ENCODE measurements around the gene TRIM44.
"Not testable (repeated sequence)": the region's sequence is repeated elsewhere in the genome, so short reads cannot be mapped to it uniquely, and the experiment has no call there.

DNA sequence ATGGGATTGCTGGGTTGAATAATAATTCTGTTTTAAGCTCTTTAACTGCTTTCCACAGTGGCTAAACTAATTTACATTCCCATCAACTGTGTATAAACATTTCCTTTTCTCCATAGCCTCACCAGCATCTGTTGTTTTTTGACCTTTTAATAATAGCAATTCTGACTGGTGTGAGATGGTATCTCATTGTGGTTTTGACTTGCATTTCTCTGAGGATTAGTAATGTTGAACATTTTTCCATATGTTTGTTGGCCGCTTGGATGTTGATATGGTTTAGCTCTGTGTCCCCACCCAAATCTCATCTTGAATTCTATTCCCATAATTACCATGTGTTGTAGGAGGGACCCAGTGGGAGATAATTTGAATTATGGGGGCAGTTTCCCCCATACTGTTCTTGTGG is 107.8 kb downstream of the TRIM44 start:
- not testable (repeated sequence) for TF ChIP-seq CTCF (conservative IDR thresholded peaks at IDR 0.05; ENCODE audit: low read length); EZH2phosphoT487 (IDR thresholded peaks at IDR 0.05; ENCODE audit: borderline replicate concordance)

Data from Loucy (cell line).